Measurements from ENCODE around the gene PTPRD.

- no peak for TF ChIP-seq EZH2 (IDR thresholded peaks at IDR 0.05; ENCODE audit: borderline replicate concordance, insufficient read depth, low read depth, low read length, poor library complexity, severe bottlenecking)
- TF ChIP-seq, protein P1, sequence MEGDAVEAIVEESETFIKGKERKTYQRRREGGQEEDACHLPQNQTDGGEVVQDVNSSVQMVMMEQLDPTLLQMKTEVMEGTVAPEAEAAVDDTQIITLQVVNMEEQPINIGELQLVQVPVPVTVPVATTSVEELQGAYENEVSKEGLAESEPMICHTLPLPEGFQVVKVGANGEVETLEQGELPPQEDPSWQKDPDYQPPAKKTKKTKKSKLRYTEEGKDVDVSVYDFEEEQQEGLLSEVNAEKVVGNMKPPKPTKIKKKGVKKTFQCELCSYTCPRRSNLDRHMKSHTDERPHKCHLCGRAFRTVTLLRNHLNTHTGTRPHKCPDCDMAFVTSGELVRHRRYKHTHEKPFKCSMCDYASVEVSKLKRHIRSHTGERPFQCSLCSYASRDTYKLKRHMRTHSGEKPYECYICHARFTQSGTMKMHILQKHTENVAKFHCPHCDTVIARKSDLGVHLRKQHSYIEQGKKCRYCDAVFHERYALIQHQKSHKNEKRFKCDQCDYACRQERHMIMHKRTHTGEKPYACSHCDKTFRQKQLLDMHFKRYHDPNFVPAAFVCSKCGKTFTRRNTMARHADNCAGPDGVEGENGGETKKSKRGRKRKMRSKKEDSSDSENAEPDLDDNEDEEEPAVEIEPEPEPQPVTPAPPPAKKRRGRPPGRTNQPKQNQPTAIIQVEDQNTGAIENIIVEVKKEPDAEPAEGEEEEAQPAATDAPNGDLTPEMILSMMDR (IDR thresholded peaks at IDR 0.05): no peak
These were observed 1049.0 kb downstream of the PTPRD start for GRCh38 chr9:9563817-9564216.

All from B cell (primary cell).